HG03521 (cell line): ENCODE data around the gene LDLRAD4.

ENCODE experiments used
- ATAC-seq: cut with Tn5 transposase; IDR thresholded peaks from one replicate; pipeline ENCODE4 v1.9.1; 2021; ENCODE audit warnings: mild to moderate bottlenecking, moderate library complexity; ENCODE audit not compliant: unreplicated experiment

The LDLRAD4 gene

DNA sequence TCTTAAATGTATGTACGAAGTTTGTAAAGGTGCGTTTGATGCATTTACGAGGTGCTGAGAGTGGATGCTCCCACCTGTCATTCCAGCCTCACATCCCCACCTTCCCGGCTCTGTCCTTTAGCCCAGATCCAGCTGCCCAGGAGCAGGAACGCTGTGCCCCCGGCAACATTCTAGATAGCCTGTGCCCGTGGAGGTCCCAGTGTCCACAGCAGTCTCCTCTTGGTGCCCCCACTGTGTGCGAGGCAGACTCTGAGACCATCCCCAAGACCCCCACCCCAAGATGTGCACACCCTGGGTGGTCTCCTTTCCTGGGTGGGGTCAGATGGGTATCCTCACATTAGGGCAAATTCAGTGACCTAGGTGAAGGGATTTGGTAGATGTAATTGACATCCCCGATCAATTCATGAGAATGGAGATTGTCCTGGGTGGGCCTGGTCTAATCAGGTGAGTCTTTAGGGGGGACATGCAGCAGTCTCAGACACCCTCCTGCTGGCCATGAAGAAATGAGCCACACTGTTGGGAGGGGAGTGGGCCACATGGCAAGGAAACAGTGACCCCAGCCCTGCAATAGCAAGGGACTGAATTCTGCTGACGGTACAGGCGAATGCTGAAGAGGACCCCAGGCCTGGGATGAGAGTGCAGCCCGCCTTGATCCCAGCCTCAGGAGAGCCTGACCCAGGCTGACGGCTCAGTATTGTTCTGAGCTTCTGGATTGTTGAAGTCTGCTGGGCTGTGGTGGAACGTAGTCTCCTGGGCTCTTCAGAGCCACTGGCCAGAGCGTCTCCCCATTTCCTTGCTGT, 304.5 kb downstream of the LDLRAD4 start:
- no peak for ATAC-seq

DNA sequence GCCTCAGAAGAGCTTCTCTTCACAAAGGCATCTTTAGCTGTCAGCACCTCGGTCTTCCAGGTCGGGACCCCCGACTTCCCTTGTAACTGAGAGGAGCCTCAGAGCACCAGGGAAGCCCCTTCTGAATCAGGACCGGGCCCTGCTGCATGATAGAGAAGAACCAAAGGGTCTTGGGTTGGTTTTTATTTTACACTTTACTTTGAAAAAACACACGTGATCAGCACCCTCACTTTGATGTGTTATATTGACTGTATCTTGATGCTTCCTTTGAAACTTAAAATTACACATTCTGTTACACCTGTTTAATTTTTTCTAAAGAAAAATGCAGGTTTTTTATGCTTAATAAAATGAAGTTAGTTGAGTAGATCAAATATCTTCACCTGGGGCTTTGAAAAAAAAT, 305.5 kb downstream of the LDLRAD4 start:
- ATAC-seq, result no peak

DNA sequence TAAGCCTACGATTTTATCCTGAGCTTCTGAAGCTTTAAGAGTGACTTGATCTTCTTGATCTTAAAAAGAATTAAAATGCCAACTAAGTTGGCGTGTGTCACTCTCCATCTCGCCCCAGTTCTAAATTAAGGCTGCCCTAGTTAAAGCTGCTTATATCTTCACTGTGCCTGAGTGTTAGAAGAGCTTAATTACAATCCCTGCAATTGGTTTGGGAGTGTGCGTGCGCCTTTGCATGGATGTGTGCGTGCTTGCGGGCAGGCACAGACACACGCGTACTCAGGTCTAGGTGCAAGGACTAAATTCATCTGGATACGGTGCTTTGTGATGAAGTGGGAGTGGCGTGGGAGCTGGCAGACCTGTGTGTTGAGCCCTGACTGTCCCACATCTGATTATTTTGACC, 306.3 kb downstream of the LDLRAD4 start:
- no peak for ATAC-seq

DNA sequence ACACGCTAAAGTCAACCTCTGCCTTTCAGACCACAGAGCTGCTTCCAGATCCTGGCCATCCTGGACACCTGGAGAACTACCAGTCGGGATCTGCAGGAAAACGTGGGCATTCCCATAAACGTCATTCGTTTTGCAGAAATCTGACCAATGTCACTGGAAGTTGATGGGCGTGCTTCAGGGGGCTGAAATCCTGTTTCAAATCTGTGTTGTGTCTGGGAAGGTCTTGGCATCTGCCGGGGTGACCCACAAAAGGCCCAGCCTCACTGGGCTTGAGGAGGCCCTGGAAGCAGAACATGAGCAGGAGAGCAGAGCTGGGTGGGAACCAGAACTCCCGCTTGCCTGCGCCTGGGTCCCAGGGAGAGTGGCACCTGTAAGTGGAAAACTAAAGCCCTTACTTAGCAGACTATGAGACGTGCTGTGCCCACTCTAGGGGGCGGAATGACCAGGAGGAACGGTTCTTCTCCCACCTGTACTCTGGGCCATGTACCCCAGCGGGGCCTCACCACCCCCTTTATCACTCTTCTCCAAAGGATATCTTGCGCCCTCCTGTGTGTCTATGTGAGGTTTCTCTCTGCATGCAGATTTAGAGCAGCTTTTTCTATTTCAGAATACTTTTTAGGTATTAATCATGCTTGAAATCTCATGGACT, 306.9 kb downstream of the LDLRAD4 start:
- ATAC-seq, result no peak

DNA sequence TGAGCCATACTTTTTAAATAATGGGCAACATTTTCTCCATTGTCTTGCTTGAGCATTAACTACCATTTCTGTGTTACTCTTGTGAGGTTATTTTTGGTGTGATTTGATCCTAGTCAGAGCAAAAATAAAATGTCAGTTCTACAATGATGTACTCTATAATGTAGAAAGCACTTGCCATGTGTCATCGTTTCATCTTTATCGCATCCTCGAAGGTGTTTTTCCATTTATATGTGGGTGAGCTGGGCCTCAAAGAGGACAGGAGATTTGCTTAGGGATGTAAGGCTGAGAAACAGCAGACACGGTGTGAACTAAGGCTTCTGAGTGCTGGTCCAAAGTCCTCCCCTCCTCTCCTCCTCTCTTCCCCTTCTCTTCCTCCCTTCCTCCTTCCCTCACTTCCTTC, 308.0 kb downstream of the LDLRAD4 start:
- ATAC-seq, result no peak

DNA sequence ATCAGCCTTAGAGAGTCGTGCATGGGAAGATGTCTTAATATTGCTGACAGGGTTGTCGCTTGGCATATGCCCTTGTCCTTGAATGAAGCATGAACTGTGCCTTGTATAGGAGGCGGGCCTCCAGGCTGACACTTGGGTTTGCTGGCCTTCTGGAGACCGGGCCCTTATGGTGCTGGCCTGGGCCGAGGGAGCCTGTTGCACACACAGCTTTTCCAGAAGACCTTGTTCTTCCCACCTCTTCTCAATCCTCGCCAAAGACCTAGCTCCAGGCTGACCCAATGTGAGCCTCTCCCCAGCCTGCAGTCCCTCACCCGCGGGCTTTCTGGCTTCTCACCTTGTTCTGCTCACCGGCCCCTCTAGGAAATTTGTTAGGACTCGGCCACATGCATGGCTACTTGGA, 308.7 kb downstream of the LDLRAD4 start:
- no peak for ATAC-seq

DNA sequence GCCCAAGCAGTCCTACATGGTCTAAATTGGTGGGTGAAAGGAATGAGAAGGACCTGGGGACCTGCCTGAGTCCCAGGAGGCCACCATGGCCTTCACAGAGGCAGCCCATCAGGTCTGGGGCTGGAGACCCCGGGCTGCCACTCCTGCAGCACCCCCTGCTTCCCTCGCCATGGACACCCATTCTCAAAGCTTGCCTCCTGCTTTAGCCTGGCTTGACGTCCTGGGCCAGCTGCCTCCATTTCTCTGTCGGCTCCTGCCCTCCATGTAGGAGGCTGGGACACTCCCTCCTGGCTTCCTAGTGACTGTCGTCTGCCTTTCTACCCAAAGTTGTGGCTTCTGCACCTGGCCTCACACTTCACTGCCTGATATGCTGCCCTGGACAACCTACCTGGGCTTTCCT, 309.2 kb downstream of the LDLRAD4 start:
- no peak for ATAC-seq

DNA sequence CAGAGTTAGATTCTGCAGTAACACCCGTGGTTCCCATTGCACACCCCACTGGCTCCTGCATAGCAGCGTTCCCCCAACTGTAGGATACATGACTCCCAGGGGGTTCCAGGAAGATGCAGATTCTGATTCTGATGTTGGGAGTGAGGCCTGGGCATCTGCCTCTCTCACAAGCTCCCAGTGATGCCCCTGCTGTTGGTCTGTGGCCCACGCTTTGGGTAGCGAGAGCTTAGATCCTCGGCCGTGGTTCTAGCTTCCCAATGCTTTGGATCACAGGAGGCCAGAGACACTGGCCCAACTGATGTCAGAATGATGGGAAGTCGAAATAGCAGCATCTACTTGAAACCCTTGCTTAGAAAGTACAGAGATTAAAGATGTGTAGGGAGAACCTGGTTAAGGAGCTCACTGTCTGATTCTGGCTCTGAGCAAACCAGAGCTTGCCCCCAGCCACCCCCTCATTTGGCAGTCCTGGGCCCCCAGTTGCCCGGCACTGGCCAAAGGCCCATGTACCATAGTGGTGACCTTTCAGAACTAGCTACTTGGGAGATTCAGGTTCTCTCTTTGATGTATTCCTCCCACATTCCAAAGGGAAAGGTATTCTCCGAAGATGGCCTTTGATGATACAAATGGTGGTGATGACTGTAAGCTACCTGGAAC, 310.3 kb downstream of the LDLRAD4 start:
- ATAC-seq, result no peak

DNA sequence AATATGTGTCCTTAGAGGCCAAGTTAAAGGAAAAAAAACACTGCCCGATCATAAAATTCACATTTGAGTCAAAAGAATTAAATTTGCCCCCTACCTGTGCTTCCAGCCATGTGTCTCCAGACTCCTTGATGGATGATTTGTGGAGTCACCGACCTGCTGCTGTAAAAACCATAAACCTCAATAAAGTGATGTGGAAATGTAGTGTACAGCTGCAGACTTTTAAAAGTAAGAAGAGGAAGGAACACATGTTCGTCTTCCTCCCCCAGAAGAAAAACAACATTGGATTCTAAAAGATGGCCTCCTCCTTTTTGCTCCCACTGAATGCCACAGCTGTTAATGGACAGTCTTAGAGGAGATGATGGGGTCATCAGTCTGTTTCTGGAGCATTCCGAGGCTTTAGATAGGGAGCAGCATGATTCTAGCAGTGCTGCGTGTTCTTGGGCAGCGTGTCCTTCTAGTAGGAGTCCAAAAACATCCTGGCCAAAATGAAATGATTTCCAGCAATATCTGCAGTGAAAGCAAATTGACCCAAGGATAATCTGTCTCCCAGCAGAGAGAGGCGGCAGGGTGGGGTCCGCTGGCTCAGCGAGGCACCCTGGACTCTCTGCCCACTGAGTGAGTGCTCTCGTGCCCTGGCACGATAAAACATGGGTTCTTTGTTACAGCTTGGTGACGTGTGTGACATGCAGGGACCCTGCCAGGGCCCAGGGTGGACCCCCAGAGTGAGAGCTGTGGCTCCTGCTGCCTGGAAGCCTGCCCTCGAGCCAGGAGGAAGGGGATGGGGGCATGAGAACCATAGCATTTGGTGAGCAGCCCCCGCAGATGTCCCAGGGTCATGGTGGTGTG, 311.7 kb downstream of the LDLRAD4 start:
- ATAC-seq, result no peak

DNA sequence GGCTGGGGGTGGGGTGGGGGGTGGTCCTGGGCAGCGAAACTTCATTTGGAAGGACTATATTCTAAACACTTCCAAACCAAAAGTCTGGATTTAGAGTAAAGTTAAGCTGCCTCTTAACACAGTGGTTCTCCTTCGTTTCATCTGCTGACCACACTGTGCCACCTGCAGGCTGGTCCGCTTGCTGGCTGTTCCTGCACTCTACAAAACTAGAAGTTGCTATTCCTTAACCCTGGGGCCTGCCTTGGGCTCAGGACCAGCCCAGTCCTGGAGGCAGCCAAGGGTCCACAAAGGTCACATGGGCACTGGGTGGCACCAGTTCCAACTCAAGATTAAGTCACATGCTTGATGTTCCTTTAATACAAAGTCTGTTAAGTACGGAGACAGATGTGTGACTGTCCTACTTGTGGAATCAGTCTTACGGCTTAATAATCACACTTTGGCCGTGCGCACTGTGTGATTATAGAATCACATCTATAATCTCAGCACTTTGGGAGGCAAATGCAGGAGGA, 312.4 kb downstream of the LDLRAD4 start:
- ATAC-seq, result no peak

DNA sequence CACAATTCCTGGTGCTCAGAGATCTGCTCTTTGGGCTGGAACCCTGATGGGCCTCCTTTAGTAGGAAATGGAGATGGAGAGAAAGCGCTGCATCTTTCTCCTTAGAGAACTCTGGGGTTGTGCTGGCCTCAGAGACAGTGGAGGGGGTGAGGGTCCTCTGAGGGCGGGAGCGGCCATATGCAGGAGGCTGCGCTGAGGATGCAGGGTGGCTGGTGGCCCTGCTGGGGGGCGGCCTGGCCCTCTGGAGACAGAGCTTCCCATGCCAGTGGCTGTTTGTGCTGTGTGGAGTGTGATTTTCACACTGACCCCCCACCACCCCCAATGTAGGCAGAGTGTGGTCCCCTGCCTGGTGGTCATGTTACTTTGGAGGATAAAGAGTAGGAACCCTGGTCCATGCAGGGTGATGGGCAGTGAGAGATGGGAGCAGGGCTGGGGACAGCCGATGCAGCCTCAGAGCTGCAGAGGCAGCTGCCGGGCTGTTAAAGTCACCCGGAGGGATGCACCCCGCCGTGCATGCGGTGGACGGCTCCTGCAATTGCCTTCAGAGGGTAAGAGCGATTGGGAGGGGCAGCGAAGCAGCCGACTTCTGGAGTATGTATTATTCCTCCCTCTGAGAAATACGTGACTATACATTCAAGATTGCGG, 313.2 kb downstream of the LDLRAD4 start:
- ATAC-seq, result no peak

DNA sequence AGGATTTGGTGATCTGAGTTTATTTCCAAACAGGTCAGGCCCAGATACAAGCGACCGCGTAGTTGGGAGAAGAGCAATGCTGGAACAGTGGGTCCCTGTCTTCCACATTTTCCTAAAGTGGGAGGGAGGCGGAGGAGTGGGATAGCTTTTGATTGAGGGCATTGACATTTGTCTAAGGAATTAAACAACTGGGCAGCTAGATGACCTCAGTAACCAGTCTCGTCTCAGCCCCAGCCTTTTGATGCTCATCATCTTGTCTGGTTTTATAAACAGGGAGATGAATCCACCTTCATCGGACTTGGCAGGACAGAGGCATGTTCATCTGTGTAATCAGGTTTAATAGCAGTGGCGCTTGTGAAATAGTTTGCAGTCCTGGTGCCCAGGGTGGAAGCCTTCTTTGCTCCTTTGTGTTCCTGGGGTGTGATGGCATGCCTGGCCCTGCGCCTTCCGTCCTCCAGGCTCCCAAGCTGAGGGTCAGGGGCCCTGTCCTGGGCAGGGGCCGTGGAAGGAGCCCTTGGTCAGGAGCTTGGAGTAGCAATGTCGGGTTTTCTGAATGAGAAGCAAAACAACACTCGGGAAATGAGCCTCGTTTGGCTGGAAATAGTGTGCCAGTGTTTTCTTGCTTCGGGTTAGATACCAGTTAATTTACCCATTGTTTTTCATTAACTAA, 314.0 kb downstream of the LDLRAD4 start:
- no peak for ATAC-seq

DNA sequence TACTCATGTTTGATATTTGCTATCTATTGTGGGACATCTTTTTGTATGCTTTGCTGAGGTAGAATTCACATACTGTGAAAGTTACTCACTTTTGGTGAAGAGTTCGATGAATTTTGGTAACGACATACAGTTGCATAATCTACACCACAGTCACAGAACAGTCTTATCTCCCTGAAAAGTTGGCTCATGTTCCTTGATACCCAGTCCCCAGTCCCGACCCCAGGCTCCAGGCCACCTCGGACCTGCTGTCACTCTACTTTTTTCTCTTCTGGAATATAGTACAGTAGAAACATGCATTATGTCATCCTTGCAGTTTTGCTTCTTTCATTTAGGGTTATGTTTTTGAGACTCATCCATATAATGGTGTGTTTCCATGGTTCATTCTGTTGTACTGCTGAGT, 316.1 kb downstream of the LDLRAD4 start:
- no peak for ATAC-seq

DNA sequence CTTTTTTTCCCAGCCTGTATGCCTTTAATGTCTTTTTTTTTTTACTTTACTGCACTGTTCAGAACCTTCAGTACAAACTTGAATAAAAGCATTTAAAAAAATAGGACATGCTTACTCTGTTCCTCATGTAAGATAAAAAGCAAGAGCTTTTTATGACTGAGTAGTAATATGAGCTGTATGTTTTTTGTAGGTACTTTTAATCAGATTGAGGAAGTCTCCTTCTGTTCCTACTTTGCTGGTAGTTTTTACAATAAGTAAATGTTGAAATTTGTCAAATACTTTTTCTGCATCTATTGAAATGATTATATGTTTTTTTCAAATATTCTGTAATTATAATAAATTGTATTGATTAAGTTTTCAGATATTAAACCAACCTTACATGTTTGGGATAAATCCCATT, 318.0 kb downstream of the LDLRAD4 start:
- ATAC-seq, result no peak

DNA sequence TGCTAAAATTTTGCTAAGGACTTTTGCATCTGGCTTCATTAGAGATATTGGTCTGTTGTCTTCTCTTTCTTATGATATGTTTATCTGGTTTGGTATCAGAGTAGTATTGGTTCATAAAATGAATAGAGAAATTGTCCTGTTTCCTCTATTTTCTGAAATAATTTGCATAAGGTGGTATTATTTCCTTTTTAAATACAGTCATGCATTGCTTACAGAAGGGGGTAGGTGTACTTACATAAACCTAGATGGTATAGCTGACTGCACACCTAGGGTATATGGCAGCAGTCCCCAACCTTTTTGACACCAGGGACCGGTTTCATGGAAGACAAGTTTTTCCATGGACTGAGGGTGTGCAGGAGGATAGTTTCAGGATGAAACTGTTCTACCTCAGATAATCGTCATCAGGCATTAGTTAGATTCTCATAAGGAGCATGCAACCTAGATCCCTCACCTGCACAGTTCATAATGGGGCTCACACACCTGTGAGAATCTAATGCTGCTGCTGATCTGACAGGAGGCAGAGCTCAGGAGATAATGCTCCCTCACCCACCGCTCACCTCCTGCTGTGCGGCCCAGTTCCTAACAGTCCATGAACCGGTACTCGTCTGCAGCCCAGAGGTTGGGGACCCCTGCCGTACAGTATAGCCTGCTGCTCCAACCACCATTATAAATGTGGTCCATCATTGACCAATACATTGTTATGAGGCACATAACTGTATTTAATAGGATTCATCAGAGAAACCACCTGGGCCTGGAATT, 318.6 kb downstream of the LDLRAD4 start:
- ATAC-seq, result no peak

DNA sequence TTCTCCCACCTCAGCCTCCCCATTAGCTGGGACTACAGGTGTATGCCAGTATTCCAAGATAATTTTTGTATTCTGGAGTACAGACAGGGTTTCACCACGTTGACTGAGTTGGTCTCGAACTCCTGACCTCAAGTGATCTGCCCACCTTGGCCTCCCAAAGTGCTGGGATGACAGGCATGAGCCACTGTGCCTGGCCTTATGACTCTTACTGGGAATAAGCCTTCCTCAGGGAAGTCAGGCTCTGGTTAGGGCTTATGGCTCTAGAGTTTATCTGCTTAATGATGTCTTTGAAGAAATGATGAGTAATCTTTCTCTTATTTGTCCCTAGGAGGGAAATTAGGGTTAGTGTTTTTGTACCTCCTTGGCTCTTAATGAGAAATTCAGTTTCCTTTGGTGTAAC, 320.1 kb downstream of the LDLRAD4 start:
- ATAC-seq, result no peak

DNA sequence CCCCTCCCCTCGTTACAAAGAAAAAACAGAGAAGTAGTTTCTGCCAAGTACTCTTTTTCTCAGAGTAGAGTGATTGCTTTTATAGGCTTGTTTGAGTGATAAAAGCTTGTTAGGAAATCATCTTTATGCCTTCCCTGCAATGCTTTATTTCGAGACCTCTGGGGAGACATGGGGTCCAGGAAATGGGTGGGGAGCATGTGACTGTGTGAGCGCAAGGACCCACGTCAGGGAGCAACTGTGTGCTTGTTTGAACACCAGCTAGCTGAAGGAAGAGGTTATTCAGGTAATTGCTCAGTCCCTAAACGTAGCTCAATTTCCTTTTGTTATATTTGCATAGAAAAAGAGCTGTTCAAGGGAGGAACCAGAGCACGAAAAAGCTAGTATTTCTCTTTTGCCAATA, 320.5 kb downstream of the LDLRAD4 start:
- no peak for ATAC-seq

DNA sequence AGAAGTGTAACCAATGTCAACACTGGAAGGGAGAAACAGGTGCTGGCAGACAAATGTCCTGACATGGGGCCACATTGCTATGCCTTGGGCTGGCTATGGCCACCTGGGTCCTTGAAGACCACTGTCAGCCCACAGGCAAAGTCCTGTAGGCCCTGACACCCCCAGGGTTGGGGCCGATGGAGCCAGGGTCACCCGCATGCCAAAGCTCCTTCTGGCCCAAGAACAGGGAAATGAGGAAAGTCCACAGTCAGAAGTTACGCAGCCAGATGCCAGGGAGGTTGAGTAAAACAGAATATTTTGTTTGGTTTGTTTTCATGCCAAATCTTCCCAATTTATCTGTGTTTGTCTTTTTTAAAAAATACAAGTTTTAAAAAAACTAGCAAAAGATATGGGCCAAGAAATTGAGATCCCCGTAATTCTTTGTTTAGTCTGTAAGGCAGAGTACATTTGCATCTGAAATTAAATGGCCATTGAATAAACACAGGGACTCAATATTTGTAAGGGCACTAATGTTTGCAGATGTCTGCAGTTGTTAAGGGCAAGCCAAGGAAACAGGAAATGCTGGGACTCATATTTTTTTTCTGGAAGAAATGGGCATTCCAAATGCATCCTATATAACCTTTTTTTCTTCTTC, 321.4 kb downstream of the LDLRAD4 start:
- ATAC-seq, result no peak
